Body of pancreas (tissue), 4 donors: Measurements from ENCODE around the gene VMO1.

Experiments used
- CTCF ChIP-seq, 7 experiments: fragments of 450-650 bp in 4 of 7; fragments of 200-600 bp in 3 of 7; sonication (generic) in 3 of 7; IDR thresholded peaks; one replicate each; pipeline ENCODE4 v1.5.1; 2016 to 2019; ENCODE audit warnings: antibody characterized with exemption in 7 of 7
- POLR2A ChIP-seq, 3 donors: fragments of 450-650 bp; IDR thresholded peaks; one replicate each; pipeline ENCODE4 v1.6.1; 2016; ENCODE audit warnings: antibody characterized with exemption in 3 of 3, mild to moderate bottlenecking in 2 of 3

- TF ChIP-seq CTCF (IDR thresholded peaks at IDR 0.05) (no peak), POLR2A (IDR thresholded peaks at IDR 0.05) (no peak)
Observed at GRCh38 chr17:4740025-4740351, 46.2 kb downstream of the VMO1 start.
